AG09319 (cell line): Measurements from ENCODE around the gene LRRC4C.

Experiments
- DNase-seq: peaks from one replicate; pipeline ENCODE4 v3.0.0-alpha.2; 2010; ENCODE audit warnings: low read depth; ENCODE audit errors: extremely low read depth
- CTCF ChIP-seq: IDR thresholded peaks from 2 replicates; pipeline ENCODE4 v1.5.1; 2011; ENCODE audit warnings: low read depth, mild to moderate bottlenecking, inconsistent platforms, low read length, moderate library complexity

The LRRC4C gene

DNA sequence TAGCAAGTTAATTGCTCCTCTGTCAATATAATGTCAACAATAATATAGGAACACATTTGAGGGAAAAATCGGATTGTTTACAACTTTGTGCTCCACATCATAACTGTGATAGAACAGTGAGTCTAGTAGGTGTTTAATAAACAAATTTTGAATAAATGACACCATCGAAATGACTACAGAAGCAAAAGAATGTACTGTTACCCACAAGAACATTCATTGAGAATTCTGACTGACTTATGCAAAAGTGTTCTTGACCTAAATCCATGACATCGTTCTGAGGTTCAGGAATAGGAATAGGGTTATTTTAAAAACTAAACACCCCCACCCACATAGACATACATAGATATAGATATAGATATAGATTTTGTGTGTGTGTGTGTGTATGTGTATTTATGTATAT, 8.4 kb downstream of the LRRC4C start:
- no peak for DNase-seq
- no peak for TF ChIP-seq CTCF

- DNase-seq = no peak
- TF ChIP-seq CTCF = no peak
Measured at GRCh38 chr11:41449483-41450050, 9.9 kb downstream of the LRRC4C start.

DNA sequence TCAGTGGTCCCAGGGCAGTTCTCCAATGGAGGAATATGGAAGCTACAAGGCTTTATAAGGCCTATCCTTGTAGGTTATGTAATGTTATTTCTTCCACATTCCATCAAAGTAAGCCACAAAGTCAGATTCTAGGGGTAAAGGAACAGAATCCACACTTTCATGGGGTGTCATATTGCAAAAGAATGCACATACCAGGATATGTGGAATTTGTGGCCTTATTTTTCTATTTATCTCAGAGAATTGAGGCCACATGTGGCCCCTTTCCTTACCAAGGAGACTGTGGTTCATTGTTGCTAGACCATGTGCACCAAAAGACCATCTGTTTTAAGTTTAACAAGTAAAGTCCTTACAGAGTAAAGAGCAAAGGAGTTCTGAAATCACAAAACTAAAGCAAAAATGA, 12.9 kb downstream of the LRRC4C start:
- no peak for TF ChIP-seq CTCF
- DNase-seq = no peak

DNA sequence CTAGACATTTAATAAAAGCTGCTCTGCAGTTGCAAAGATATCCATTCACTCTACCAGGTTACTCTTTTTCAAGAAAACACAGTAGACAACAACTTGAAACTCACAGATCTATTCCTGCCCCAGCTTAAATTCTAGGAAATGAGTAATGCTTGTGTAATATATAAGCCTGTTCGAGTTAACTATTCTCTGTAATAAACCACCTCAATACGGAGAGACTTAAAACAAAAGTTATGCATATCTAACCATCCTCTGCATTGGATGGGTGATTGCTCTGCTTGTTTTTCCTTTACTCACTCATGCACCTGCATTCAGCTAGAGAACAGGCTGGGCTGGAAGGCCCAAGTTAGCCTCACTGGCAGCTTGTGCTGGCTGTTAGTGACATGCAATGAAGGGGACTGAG, 13.3 kb downstream of the LRRC4C start:
- TF ChIP-seq CTCF = no peak
- DNase-seq = no peak

GRCh38 chr11:41437006-41437490, 22.4 kb downstream of the LRRC4C start:
- no peak for DNase-seq
- TF ChIP-seq CTCF = no peak

DNA sequence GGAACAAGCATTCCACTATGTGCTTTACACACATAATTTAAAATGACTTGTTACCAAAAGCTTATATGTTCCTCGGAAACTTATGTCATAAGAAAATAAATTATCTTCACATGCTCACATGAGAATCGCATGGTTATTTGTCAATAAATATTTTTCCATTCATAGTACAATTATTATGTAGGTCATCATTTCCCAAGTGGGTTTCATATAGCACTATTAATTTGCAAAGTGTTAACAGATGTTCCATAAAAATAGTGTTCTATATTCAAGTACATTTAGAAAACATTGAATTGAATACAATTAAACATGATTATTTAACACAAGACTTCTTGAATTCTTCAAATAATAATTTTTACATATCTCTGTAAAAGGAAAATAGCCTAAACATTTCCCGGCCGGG, 23.9 kb downstream of the LRRC4C start:
- no peak for DNase-seq
- no peak for TF ChIP-seq CTCF

DNA sequence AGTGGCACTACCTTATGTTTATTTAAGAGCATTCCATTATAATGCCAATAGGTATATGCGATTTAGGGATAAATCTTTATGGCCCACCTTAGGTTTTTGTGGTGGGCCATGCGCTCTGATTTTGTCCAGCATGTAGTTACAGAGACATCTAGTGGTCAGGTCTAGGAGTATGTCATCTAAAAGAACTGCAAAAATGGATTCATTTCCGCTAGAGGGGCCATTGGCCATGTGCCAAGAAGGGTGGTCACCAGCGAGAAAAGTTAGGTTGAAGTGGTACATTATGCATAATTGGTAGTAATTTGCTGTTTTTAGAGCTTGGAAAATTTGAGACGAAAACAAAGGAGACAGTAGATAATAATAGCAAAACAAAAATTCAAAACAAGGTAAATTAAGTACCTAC, 27.7 kb downstream of the LRRC4C start:
- TF ChIP-seq CTCF = no peak
- DNase-seq = no peak
